ENCODE results near the gene RBMS2.

- no peak for TF ChIP-seq POLR2A (IDR thresholded peaks at IDR 0.05)
- no peak for TF ChIP-seq CTCF (IDR thresholded peaks at IDR 0.05 in 4 of 5, conservative IDR thresholded peaks at IDR 0.05 in 1 of 5)
Observed at GRCh38 chr12:56476143-56476542, 45.5 kb upstream of the RBMS2 start.
